Tibial nerve (tissue), 4 donors: ENCODE results near the gene EPHX1. TPM values are rescaled to one million over a fixed set of nuclear protein-coding genes. Genes with fewer than 3 reads are reported as not detected.

Source experiments
- DNase-seq, 2 donors: peaks; one replicate each; pipeline ENCODE4 v3.0.0-alpha.2; 2019; ENCODE audit warnings: low spot score in 2 of 2
- H3K27ac ChIP-seq, 4 donors: fragments of 200-600 bp; sonication (generic) in 3 of 4; one replicate each; pipeline ENCODE4 v1.5.1; 2017 to 2019; ENCODE audit warnings: mild to moderate bottlenecking in 1 of 4
- H3K27me3 ChIP-seq, 2 donors: fragments of 200-600 bp; sonication (generic) in 1 of 2; one replicate each; pipeline versions ENCODE4 v1.5.1 to v1.6.0; 2017 to 2019
- H3K36me3 ChIP-seq, 3 donors: fragments of 200-600 bp; sonication (generic); one replicate each; pipeline ENCODE4 v1.5.1; 2018 to 2019
- H3K4me1 ChIP-seq, 4 donors: fragments of 200-600 bp; sonication (generic) in 3 of 4; one replicate each; pipeline ENCODE4 v1.5.1; 2017 to 2019
- H3K4me3 ChIP-seq, 4 donors: fragments of 200-600 bp; sonication (generic) in 3 of 4; one replicate each; pipeline ENCODE4 v1.5.1; 2017 to 2019; ENCODE audit warnings: mild to moderate bottlenecking in 1 of 4, moderate library complexity in 1 of 4
- H3K9me3 ChIP-seq, 4 donors: fragments of 200-600 bp; sonication (generic) in 3 of 4; one replicate each; pipeline ENCODE4 v1.5.1; 2017 to 2019
- CTCF ChIP-seq, 5 experiments: fragments of 200-600 bp in 3 of 5; fragments of 450-650 bp in 2 of 5; sonication (generic) in 3 of 5; IDR thresholded peaks; one replicate each; pipeline ENCODE4 v1.5.1; 2016 to 2019; ENCODE audit warnings: antibody characterized with exemption in 5 of 5, mild to moderate bottlenecking in 3 of 5, moderate library complexity in 2 of 5
- EP300 ChIP-seq, 2 donors: sonication (generic); formaldehyde crosslinking; IDR thresholded peaks; one replicate each; pipeline ENCODE4 v1.6.1; 2017; ENCODE audit warnings: antibody characterized with exemption in 2 of 2, mild to moderate bottlenecking in 1 of 2
- POLR2A ChIP-seq, 2 donors: fragments of 450-650 bp; IDR thresholded peaks; one replicate each; pipeline ENCODE4 v1.6.1; 2017; ENCODE audit warnings: antibody characterized with exemption in 2 of 2, mild to moderate bottlenecking in 2 of 2, moderate library complexity in 2 of 2
- WGBS, 2 donors: methylation state at CpG; one replicate each; pipeline ENCODE4 v1.1.5; 2018; 5-methylcytosine and 5-hydroxymethylcytosine counted together
- total RNA-seq, 4 donors: library from RNA; depleted of rRNA; stranded (reverse); fragments of >200 nt; gene quantifications; one replicate each; pipeline ENCODE4 v1.1.0, GENCODE V29; 2016

Gene EPHX1
- total RNA-seq, 4 donors from 2014 or later, result 80.1 to 203 (median 133) TPM

GRCh38 chr1:225818229-225818628 is 8.3 kb downstream of the EPHX1 start:
- no peak for DNase-seq

GRCh38 chr1:225819346-225820192 is 9.6 kb downstream of the EPHX1 start:
- Histone ChIP-seq H3K36me3 (peaks cover 0 to 10% (median 0%) of the 10 kb centered on the region in 3 donors), H3K27me3 (no peaks in the 10 kb centered on the region), H3K27ac (peak overlapping the region in 3 of 4 donors; percentile 22 to 64 (median 49)), H3K9me3 (no peaks in the 10 kb centered on the region), H3K4me1 (peaks cover 0 to 75% (median 47%) of the 10 kb centered on the region in 4 donors), H3K4me3 (no peak overlapping the region)
- no peak for DNase-seq
- 85 to 89% methylated on average over 12 of the region's 12 CpGs for WGBS, 2 donors
- TF ChIP-seq POLR2A (IDR thresholded peaks at IDR 0.05) (no peak), CTCF (IDR thresholded peaks at IDR 0.05) (no peak), EP300 (IDR thresholded peaks at IDR 0.05) (no peak)

More at GRCh38 chr1:225818229-225818628, 8.3 kb downstream of the EPHX1 start:
- Histone ChIP-seq H3K4me3 (no peak overlapping the region), H3K36me3 (peaks cover 0 to 10% (median 0%) of the 10 kb centered on the region in 3 donors), H3K27me3 (no peaks in the 10 kb centered on the region), H3K9me3 (no peaks in the 10 kb centered on the region), H3K4me1 (peaks cover 0 to 75% (median 50%) of the 10 kb centered on the region in 4 donors), H3K27ac (peak overlapping the region; percentile 14 to 95 (median 83))
- no peak for TF ChIP-seq EP300 (IDR thresholded peaks at IDR 0.05)
- TF ChIP-seq CTCF (IDR thresholded peaks at IDR 0.05), result no peak
- no peak for TF ChIP-seq POLR2A (IDR thresholded peaks at IDR 0.05)
- 88 to 95% methylated on average over 7 of the region's 7 CpGs for WGBS, 2 donors

- H3K9me3 ChIP-seq, result no peaks in the 10 kb centered on the region
- DNase-seq, result no peak
- H3K27ac ChIP-seq, result no peak overlapping the region
- peaks cover 0 to 10% (median 0%) of the 10 kb centered on the region in 3 donors for H3K36me3 ChIP-seq
- H3K4me3 ChIP-seq, result no peak overlapping the region
- no peaks in the 10 kb centered on the region for H3K27me3 ChIP-seq
- TF ChIP-seq EP300 (IDR thresholded peaks at IDR 0.05) (no peak), POLR2A (IDR thresholded peaks at IDR 0.05) (no peak), CTCF (IDR thresholded peaks at IDR 0.05) (no peak)
- H3K4me1 ChIP-seq, result peaks cover 0 to 77% (median 46%) of the 10 kb centered on the region in 4 donors
- WGBS, 2 donors, result 85 to 86% methylated on average over 5 of the region's 5 CpGs
Observed at GRCh38 chr1:225820522-225821120, 10.7 kb downstream of the EPHX1 start.

- 71 to 80% methylated on average over 12 of the region's 12 CpGs for WGBS, 2 donors
- Histone ChIP-seq H3K4me3 (no peak overlapping the region), H3K9me3 (no peaks in the 10 kb centered on the region), H3K4me1 (peaks cover 0 to 67% (median 30%) of the 10 kb centered on the region in 4 donors), H3K36me3 (peaks cover 0 to 10% (median 0%) of the 10 kb centered on the region in 3 donors), H3K27ac (peak overlapping the region in 1 of 4 donors; percentile 50), H3K27me3 (no peaks in the 10 kb centered on the region)
- no peak for TF ChIP-seq CTCF (IDR thresholded peaks at IDR 0.05)
- no peak for TF ChIP-seq EP300 (IDR thresholded peaks at IDR 0.05)
- no peak for TF ChIP-seq POLR2A (IDR thresholded peaks at IDR 0.05)
- no peak for DNase-seq
Observed at GRCh38 chr1:225822655-225823403, 12.9 kb downstream of the EPHX1 start.
